Kidney tubule cell (primary cell): ENCODE data around the gene CTBS.
A peak's percentile ranks its signal among the peaks of the same experiment; 100 is the strongest.
"Not testable (repeated sequence)": the region's sequence is repeated elsewhere in the genome, so short reads cannot be mapped to it uniquely, and the experiment has no call there.

Experiments used
- DNase-seq: peaks from one replicate; pipeline ENCODE4 v3.0.0-alpha.2; 2018; ENCODE audit warnings: low spot score

Gene CTBS

DNA sequence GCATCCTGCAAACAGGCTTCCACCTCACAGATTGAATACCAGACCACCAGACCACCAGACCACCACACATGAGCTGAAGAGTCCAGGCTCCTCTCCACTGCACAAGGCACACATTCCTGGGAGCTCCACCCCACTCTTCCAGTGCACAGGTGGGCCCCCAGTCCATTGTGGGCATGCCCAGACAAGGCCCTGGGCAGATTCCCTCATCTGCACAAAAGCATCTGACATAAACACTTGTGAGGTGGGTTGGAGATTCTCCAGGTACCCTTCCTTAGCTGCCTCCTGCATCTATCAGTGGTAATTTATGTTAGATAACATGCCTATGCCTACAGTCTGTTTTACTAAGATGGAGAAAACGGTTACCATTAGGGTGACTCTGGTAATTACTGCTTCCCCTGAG, 11.6 kb upstream of the CTBS start:
- DNase-seq: no peak

DNA sequence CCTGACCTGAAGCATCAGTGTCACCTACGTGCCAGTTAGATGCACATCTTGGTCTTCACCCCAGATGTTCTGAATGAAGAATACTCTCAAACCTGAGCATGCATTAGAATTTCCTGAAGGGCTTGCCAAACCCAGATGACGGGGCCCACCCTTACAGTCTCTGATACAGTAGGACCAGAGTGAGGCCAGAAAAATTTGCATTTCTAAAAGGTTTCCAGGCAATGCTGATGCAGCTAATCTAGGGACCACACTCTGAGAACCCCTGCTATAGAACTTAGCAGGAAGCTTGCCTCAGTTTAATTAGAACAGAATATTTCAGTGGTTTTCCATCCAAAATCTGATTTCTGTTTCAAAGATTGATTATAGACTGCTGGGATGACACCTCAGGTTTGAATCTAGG, 9.9 kb upstream of the CTBS start:
- no peak for DNase-seq

DNA sequence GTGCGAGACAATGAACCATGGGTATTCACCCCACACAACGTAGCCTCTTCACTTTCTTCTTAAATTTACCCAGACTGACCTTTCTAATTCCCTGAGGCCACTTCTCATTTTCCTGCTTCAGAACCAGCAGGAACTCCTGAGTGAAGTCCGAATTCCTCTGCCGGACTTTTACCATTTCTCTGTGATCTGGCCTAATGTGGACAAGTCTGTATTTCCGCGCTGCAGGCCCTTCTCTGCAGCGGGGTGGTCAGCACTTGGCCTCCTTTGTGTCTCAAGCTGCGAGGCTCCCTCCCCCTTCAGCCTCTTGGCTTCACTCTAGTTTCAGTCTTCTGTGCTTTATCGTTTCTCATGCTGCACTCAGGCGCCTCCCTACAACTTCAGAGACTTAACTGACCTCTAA, 9.4 kb upstream of the CTBS start:
- no peak for DNase-seq

DNA sequence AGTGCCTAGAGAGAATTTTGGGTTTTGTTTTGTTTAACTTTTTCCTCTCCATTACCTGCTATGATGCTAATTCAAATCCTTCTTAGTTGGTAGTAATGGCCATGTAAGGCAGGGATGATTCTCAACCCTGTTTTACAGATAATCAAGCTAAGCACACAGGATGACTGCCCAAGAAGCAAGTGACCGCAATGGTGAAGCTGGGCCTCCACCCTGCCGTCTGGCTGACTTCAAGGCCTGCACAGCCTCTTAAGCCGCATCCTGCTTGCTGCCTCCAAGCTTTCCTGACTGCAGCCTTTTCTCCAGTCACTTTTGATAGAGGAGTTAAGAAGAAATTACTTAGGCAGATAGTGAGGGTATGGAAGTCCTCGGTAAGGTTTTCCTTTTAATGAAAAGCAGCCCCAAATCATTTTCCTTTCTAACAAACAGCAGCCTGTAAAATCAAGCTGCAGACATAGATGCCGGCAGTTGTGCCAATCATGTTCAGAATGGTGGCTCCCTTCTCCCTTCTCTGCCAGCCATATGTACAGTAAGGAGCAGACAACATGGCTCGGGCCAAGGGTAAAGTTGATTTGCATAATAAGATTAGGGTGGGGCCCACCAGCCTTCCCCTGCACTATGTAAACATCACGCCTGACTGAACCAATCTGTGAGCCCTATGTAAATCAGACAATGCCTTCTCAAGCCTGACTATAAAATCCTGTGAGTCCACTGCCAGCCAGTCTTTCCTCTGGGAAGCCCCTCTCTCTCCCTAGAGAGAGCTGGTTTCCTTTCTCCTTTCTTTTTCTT, 8.8 kb upstream of the CTBS start:
- peak; percentile 59 for DNase-seq

GRCh38 chr1:84581648-84582047, 7.4 kb upstream of the CTBS start:
- DNase-seq: no peak

DNA sequence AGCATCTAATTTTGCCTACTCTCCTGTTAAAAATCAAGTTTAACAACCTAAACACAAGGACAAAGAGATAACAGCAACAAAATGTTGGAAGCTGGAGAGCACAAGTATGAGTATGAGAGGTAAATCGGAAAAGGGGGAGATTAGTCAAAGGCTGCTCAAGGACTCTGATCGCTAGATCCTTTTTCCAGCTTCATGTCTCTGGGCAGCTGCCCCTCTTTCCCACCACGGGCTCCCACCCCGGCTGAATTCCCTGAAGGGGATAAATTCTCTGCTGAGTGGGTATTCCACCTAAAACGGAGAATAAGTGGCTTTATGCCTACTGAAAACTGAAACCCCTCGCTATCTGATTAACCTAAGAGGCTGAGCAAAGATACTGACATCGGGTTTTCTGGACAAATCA, 696 bp upstream of the CTBS start:
- no peak for DNase-seq

- DNase-seq: no peak
Observed at GRCh38 chr1:84573481-84573966, 716 bp downstream of the CTBS start.

DNA sequence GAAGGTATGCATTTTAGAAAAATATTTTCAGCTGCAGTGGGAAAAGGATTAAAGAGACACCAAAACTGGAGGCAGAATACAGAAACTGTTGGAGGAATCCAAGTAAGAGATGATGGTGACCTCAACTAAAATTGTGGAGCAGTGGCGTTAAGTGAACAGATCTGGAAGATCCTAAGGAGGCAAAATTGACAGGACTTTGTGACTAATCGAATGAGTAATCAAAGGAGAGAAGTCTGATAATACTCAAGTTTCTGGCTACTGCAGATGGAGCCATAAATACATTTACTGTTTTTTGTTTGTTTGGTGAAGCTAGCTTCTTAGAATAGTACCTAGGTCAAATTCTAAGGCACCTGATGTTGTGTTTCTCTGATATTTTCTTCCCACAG, 3.1 kb downstream of the CTBS start:
- peak; percentile 17 for DNase-seq

GRCh38 chr1:84570436-84571149, 3.6 kb downstream of the CTBS start:
- no peak for DNase-seq

GRCh38 chr1:84569216-84569615, 5.0 kb downstream of the CTBS start:
- DNase-seq: no peak

GRCh38 chr1:84550826-84551225, 23.4 kb downstream of the CTBS start:
- no peak for DNase-seq

GRCh38 chr1:84541679-84542078, 32.6 kb downstream of the CTBS start:
- no peak for DNase-seq

GRCh38 chr1:84540759-84541158, 33.5 kb downstream of the CTBS start:
- DNase-seq: no peak

DNA sequence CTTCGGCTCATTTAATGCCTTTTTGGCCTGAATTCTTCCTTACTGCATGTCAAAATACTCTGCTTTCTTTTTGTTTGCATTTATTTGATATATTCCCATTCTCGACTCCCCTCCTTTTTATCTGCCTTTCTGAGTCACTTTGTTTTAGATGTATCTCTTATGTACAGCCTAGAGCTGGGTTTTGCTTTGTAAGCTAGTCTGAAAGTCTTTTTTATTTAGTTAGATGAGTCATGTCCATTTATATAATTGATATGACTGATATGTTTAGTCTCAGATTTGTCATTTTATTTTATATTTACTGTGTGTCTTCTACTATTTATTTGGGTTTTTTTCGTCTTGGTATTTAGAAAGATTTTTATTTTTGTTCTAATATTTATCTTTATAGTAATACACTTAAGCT, 34.3 kb downstream of the CTBS start:
- DNase-seq: no peak

DNA sequence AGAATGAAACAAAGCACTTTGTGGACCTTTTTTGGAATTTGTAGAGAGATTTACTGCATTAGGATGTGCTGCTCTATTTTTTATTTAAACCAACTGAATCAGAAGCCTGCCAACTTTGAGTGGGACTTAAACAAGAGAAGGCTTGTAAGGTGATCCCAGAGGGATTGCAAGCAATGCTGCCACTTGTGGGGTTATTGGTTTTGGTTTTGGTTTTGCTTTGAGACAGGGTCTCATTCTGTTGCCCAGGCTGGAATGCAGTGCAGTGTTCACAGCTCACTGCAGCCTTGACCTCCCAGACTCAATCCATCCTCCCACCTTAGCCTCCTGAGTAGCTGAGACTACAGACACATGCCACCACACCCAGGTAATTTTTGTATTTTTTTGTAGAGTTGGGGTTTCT, 35.6 kb downstream of the CTBS start:
- DNase-seq: no peak

DNA sequence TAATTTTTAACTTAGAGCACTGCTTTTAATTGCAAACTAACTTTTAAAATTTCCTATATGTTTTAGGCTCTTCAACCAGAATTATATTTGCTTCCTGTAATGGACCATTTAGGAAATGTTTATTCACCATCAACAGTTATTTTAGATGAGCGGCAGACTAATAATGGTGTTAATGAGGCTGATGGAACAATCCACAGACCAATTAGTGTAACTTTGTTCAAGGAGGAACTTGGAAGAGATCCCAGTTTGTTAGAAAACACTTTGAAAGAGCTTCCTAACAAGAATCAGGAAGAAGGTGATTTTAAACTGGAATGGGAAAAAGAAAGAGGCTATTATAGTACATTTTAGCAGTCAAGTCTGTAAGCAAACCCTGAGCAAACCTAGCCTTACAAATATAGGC, 48.5 kb downstream of the CTBS start:
- no peak for DNase-seq

DNA sequence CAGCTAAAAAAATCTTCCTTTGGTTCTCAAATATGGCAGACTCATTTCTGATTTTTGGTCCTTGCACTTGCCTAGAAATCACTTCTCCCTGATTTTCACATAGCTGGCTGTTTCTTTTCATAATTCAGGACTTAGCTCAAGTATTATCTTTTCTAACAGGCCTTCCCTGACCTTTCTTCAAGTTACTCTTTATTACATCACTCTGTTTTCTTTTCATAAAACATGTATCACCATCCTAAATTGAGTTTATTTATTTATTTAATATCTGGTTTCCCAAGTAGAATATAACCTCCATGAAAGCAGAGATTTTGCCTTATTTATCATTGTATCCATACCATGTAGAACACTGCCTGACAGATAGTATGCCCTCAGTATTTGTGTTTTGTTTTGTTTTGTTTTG, 49.6 kb downstream of the CTBS start:
- DNase-seq: no peak

- no peak for DNase-seq
Observed at GRCh38 chr1:84510668-84511067, 63.6 kb downstream of the CTBS start.

- no peak for DNase-seq
Observed at GRCh38 chr1:84510165-84510564, 64.1 kb downstream of the CTBS start.

DNA sequence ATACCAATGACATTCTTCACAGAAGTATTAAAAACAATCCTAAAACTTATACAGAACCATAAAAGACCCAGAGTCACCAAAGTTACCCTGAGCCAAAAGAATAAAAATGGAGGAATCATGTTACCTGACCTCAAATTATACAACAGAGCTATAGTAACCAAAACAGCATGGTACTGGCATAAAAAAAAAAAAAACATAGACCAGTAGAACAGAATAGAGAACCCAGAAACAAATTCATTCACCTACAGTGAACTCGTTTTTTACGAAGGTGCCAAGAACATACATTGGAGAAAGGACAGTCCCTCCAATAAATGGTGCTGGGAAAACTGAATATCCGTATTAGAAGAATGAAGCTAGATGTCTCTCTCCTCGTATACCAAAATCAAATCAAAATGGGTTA, 65.2 kb downstream of the CTBS start:
- DNase-seq: no peak

DNA sequence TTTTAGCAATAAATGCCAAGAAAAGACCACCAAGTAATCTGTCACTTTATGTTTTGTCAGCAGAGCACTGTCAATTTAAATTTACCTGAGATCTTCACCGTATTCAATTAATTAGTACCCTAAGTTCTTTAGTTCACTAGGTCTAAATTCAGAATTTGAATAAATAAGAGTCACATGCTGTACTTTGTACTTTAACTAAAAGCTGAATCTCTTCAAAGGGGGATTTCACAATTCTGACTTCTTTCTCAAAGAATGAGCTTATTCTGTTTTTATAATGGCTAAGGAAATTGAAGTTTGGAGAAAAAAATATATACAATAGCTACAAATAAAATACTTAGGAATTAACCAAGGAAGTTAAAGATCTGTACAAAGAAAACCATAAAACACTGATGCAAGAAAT, 65.7 kb downstream of the CTBS start:
- DNase-seq: no peak

DNA sequence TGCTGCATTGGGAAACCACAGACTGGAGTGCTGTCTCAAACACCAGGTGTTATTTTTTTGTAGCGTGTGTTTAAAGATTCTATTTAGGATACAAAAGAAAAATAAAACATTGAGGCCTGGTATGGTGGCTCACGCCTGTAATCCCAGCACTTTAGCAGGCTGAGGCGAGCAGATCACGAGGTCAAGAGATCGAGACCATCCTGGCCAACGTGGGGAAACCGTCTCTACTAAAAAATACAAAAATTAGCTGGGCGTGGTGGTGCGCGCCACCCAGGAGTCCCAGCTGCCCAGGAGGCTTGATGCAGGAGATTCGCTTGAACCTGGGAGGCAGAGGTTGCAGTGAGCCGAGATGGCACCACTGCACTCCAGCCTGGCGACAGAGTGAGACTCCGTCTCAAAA, 66.4 kb downstream of the CTBS start:
- not testable (repeated sequence) for DNase-seq

- no peak for DNase-seq
Observed at GRCh38 chr1:84506729-84507453, 67.3 kb downstream of the CTBS start.
